Heart right ventricle (tissue), 16 donors: Measurements from ENCODE around the gene RCAN2. TPM values are rescaled to one million over a fixed set of nuclear protein-coding genes. Genes with fewer than 3 reads are reported as not detected.

Experiments
- ATAC-seq, 8 donors: fragments of 200-7000 bp; cut with Tn5 transposase; one replicate each; pipeline ENCODE4 v1.9.1; 2020; ENCODE audit warnings: mild to moderate bottlenecking in 8 of 8, moderate library complexity in 8 of 8, moderate number of reproducible peaks in 1 of 8
- DNase-seq, 2 donors: peaks; one replicate each; pipeline ENCODE4 v3.0.0-alpha.2; 2020
- H3K27ac ChIP-seq, 10 donors: fragments of 200-600 bp; sonication (generic) in 2 of 10; one replicate each; pipeline versions ENCODE4 v1.5.0 to v1.8.0; 2020 to 2022; ENCODE audit warnings: mild to moderate bottlenecking in 3 of 10
- H3K27me3 ChIP-seq, 7 donors: fragments of 200-600 bp; one replicate each; pipeline ENCODE4 v1.8.0; 2021 to 2022; ENCODE audit warnings: mild to moderate bottlenecking in 2 of 7
- H3K36me3 ChIP-seq, 9 donors: fragments of 200-600 bp; sonication (generic) in 1 of 9; one replicate each; pipeline versions ENCODE4 v1.5.0 to v1.8.0; 2020 to 2022; ENCODE audit warnings: mild to moderate bottlenecking in 2 of 9
- H3K4me1 ChIP-seq, 9 donors: fragments of 200-600 bp; sonication (generic) in 1 of 9; one replicate each; pipeline versions ENCODE4 v1.5.0 to v1.8.0; 2020 to 2022; ENCODE audit warnings: mild to moderate bottlenecking in 4 of 9
- H3K4me3 ChIP-seq, 10 donors: fragments of 200-600 bp; sonication (generic) in 2 of 10; one replicate each; pipeline versions ENCODE4 v1.5.0 to v1.8.0; 2020 to 2022; ENCODE audit warnings: mild to moderate bottlenecking in 7 of 10, moderate library complexity in 2 of 10
- H3K9me3 ChIP-seq, 11 donors: fragments of 200-600 bp in 10 of 11; sonication (generic) in 2 of 11; one replicate each; pipeline versions ENCODE4 v1.5.0 to v1.8.0; 2013 to 2022; ENCODE audit warnings: mild to moderate bottlenecking in 2 of 11, control low read depth in 1 of 11, moderate library complexity in 1 of 11
- CTCF ChIP-seq, 9 donors: fragments of 200-600 bp; sonication (generic) in 2 of 9; IDR thresholded peaks; one replicate each; pipeline versions ENCODE4 v1.5.0 to v1.8.0; 2021 to 2022; ENCODE audit warnings: antibody characterized with exemption in 9 of 9, mild to moderate bottlenecking in 5 of 9, moderate library complexity in 1 of 9
- WGBS, 2 donors: extraction: QIAGEN DNeasy Blood & Tissue Kit; methylation state at CpG; one replicate each; pipeline ENCODE4 v1.1.7; 2013; ENCODE audit warnings: inconsistent platforms in 1 of 2; 5-methylcytosine and 5-hydroxymethylcytosine counted together
- intact Hi-C, 10 donors: fragments of 100-400 bp; cut with DNase I; formaldehyde crosslinking; loops; one replicate each; pipeline versions ENCODE4 v1.11.1 to v1.14.2; 2022
- polyA plus RNA-seq, 2 donors: library from polyadenylated mRNA; stranded (reverse); fragments of 200-250 nt; gene quantifications; one replicate each; pipeline ENCODE4 v1.2.3, GENCODE V29; 2013
- total RNA-seq, 10 donors: library from RNA; stranded (reverse); fragmentation: NEBNext Ultra II Directional in 3 of 10; extraction: Animal tissue kit (Norgen Biotek cat#: 25700) in 3 of 10; gene quantifications; one replicate each; pipeline versions ENCODE4 v1.2.1 to v1.2.4, GENCODE V29; 2021 to 2023
- donor health status: Arrhythmogenic right ventricular cardiomyopathy.
- donor health status: ischemic (EF 13 %, LVEDD 7.1; RV severe dilation, severe dysfunction).
- donor health status: healthy with polysubstance abuse.
- donor health status: DM: no; HTN: yes; CAD: no.
- donor health status: DM: no; HTN: no; CAD: no.
- donor health status: ischemic (EF 25% LVEDD 6.9; RV normal size, moderate dysfunction).
- donor health status: ischemic (EF 25% LVEDD 5.7; RV mildly dilated, moderate dysfunction).
- donor health status: healthy.
- donor health status: DM: yes; HTN: yes; CAD: no.
- donor health status: Ischemic cardiomyopathy.
- donor health status: ischemic (EF 35%, LVEDD 5.7; RV mildly dilated, moderate dysfunction).
- donor health status: nonischemic (EF 11% LVEDD 7.7; RV severe dilation, severe dysfunction).
- donor health status: DM: yes; HTN: yes; CAD: no.
- donor health status: PGD.
- donor health status: ischemic (EF 29% LVEDD 5.4; RV normal size, mild dysfunction).
- donor health status: nonischemic (EF 23%, LVEDD 6.1; RV moderate dilation, normal function).

Gene RCAN2
- total and polyA plus RNA-seq, 12 donors: 51.0 to 352 (median 298) TPM

- Histone ChIP-seq H3K4me3 (no peak overlapping the region), H3K9me3 (peaks cover 0 to 7% (median 0%) of the 10 kb centered on the region in 11 donors), H3K27ac (peak overlapping the region in 7 of 10 donors; percentile 26 to 89 (median 72)), H3K4me1 (peaks cover 0 to 84% (median 41%) of the 10 kb centered on the region in 9 donors), H3K36me3 (no peaks in the 10 kb centered on the region), H3K27me3 (no peaks in the 10 kb centered on the region)
- no peak for DNase-seq
- TF ChIP-seq CTCF (IDR thresholded peaks at IDR 0.05): no peak
- WGBS, 2 donors: 31 to 39% methylated on average over 1 of the region's 1 CpG
- no peak for ATAC-seq
- intact Hi-C loops: no loop called here
Observed at GRCh38 chr6:46440641-46441040, 50.6 kb downstream of the RCAN2 start.

GRCh38 chr6:46440141-46440540 is 51.1 kb downstream of the RCAN2 start:
- peak overlapping the region in 6 of 10 donors; percentile 72 to 89 (median 86) for H3K27ac ChIP-seq
- no peak for ATAC-seq
- no peaks in the 10 kb centered on the region for H3K27me3 ChIP-seq
- no peak overlapping the region for H3K4me3 ChIP-seq
- intact Hi-C loops: no loop called here
- peaks cover 0 to 84% (median 41%) of the 10 kb centered on the region in 9 donors for H3K4me1 ChIP-seq
- peaks cover 0 to 2% (median 0%) of the 10 kb centered on the region in 11 donors for H3K9me3 ChIP-seq
- no peak for DNase-seq
- WGBS, 2 donors: 14 to 19% methylated on average over 2 of the region's 2 CpGs
- no peaks in the 10 kb centered on the region for H3K36me3 ChIP-seq
- TF ChIP-seq CTCF (IDR thresholded peaks at IDR 0.05): no peak

GRCh38 chr6:46438245-46438644 is 53.0 kb downstream of the RCAN2 start:
- no peak overlapping the region for H3K4me3 ChIP-seq
- H3K4me1 ChIP-seq: peaks cover 0 to 74% (median 41%) of the 10 kb centered on the region in 9 donors
- no peak for TF ChIP-seq CTCF (IDR thresholded peaks at IDR 0.05)
- WGBS, 2 donors: 88 to 92% methylated on average over 4 of the region's 4 CpGs
- peaks cover 0 to 5% (median 0%) of the 10 kb centered on the region in 11 donors for H3K9me3 ChIP-seq
- no peaks in the 10 kb centered on the region for H3K36me3 ChIP-seq
- ATAC-seq: peak in 4 of 8 donors; percentile 4 to 51 (median 17)
- peak overlapping the region; percentile 47 to 89 (median 82) for H3K27ac ChIP-seq
- intact Hi-C loops: loop anchor here in 2 of 10 donors (5.0 kb wide), 2 partner anchors 49 to 54 kb away; partner anchors contain the start of gene RCAN2 (in 1 of the 2)
- DNase-seq: no peak
- no peaks in the 10 kb centered on the region for H3K27me3 ChIP-seq

GRCh38 chr6:46437671-46438221 is 53.5 kb downstream of the RCAN2 start:
- Histone ChIP-seq H3K36me3 (no peaks in the 10 kb centered on the region), H3K9me3 (peaks cover 0 to 7% (median 0%) of the 10 kb centered on the region in 11 donors), H3K27me3 (no peaks in the 10 kb centered on the region), H3K27ac (peak overlapping the region; percentile 47 to 89 (median 82)), H3K4me1 (peaks cover 0 to 71% (median 41%) of the 10 kb centered on the region in 9 donors), H3K4me3 (no peak overlapping the region)
- ATAC-seq (peak; percentile 85 to 94 (median 90)), DNase-seq (peak in 1 of 2 donors; percentile 23)
- TF ChIP-seq CTCF (IDR thresholded peaks at IDR 0.05): no peak
- intact Hi-C loops: loop anchor here in 2 of 10 donors (5.0 kb wide), 2 partner anchors 50 to 55 kb away; partner anchors contain the start of gene RCAN2 (in 1 of the 2)
